GM23248 (cell line): Measurements from ENCODE around the gene ARHGEF1. TPM values are rescaled to one million over a fixed set of nuclear protein-coding genes. Genes with fewer than 3 reads are reported as not detected.
"Not testable (repeated sequence)": the region's sequence is repeated elsewhere in the genome, so short reads cannot be mapped to it uniquely, and the experiment has no call there.

ENCODE experiments used
- DNase-seq: peaks from one replicate; pipeline ENCODE4 v3.0.0-alpha.2; 2015
- H2AFZ ChIP-seq: fragments of 200-600 bp; sonication (generic); 2 replicates; pipeline ENCODE4 v1.6.1; 2016; ENCODE audit warnings: antibody characterized with exemption
- H3F3A ChIP-seq: fragments of 200-600 bp; sonication (generic); 2 replicates; pipeline ENCODE4 v1.6.1; 2016; ENCODE audit warnings: mild to moderate bottlenecking, antibody characterized with exemption, mixed run types; ENCODE audit not compliant: insufficient read depth
- H3K27ac ChIP-seq: fragments of 200-600 bp; sonication (generic); 2 replicates; pipeline ENCODE4 v1.5.1; 2016; ENCODE audit warnings: mild to moderate bottlenecking
- H3K27me3 ChIP-seq: fragments of 200-600 bp; sonication (generic); replicated peaks from 2 replicates; pipeline ENCODE4 v1.6.1; 2016; ENCODE audit warnings: mild to moderate bottlenecking; ENCODE audit not compliant: insufficient read depth
- H3K36me3 ChIP-seq: fragments of 200-600 bp; sonication (generic); 2 replicates; pipeline ENCODE4 v1.6.1; 2016; ENCODE audit warnings: low read depth, mild to moderate bottlenecking
- H3K4me1 ChIP-seq: fragments of 200-600 bp; sonication (generic); 2 replicates; pipeline ENCODE4 v1.6.1; 2016; ENCODE audit warnings: mild to moderate bottlenecking; ENCODE audit not compliant: insufficient read depth
- H3K4me2 ChIP-seq: fragments of 200-600 bp; sonication (generic); one replicate; pipeline ENCODE4 v1.6.1; 2016; ENCODE audit warnings: mild to moderate bottlenecking; ENCODE audit not compliant: unreplicated experiment
- H3K4me3 ChIP-seq: fragments of 200-600 bp; sonication (generic); 2 replicates; pipeline ENCODE4 v1.5.1; 2016; ENCODE audit warnings: mild to moderate bottlenecking
- H3K79me2 ChIP-seq: fragments of 200-600 bp; sonication (generic); 2 replicates; pipeline ENCODE4 v1.6.1; 2016; ENCODE audit warnings: mild to moderate bottlenecking; ENCODE audit not compliant: insufficient read depth
- H3K9ac ChIP-seq: fragments of 200-600 bp; sonication (generic); 2 replicates; pipeline ENCODE4 v1.6.1; 2016; ENCODE audit warnings: mild to moderate bottlenecking
- H3K9me2 ChIP-seq: fragments of 200-600 bp; sonication (generic); 2 replicates; pipeline ENCODE4 v1.6.1; 2016; ENCODE audit warnings: mixed run types, mild to moderate bottlenecking, moderate library complexity; ENCODE audit not compliant: insufficient read depth
- H3K9me3 ChIP-seq: fragments of 200-600 bp; sonication (generic); one replicate; pipeline ENCODE4 v1.6.1; 2017; ENCODE audit warnings: low read depth
- H4K20me1 ChIP-seq: fragments of 200-600 bp; sonication (generic); 2 replicates; pipeline ENCODE4 v1.6.0; 2016; ENCODE audit not compliant: insufficient read depth
- EZH2 ChIP-seq: fragments of 200-600 bp; sonication (generic); IDR thresholded peaks from 2 replicates; pipeline ENCODE4 v1.6.1; 2018; ENCODE audit warnings: antibody characterized with exemption, mild to moderate bottlenecking; ENCODE audit not compliant: insufficient read depth, poor library complexity, severe bottlenecking
- EZH2phosphoT487 ChIP-seq: fragments of 200-600 bp; sonication (generic); IDR thresholded peaks from 2 replicates; pipeline ENCODE4 v1.6.1; 2018; ENCODE audit warnings: antibody characterized with exemption, moderate library complexity, mild to moderate bottlenecking, low read depth; ENCODE audit not compliant: insufficient read depth
- WGBS, 2 experiments: methylation state at CpG; one replicate each; pipeline ENCODE4 v1.1.6; 2015 to 2017; ENCODE audit warnings: low lambda C conversion rate in 2 of 2, low coverage in 1 of 2; ENCODE audit errors: missing lambda C conversion rate in 2 of 2; 5-methylcytosine and 5-hydroxymethylcytosine counted together
- in situ Hi-C: fragments of 300-500 bp; cut with MboI; formaldehyde crosslinking; loops from 2 replicates; pipeline ENCODE4 v1.15.0; 2020
- polyA plus RNA-seq: library from polyadenylated mRNA; unstranded; fragments of >200 nt; fragmentation: Nextera tagmentation; extraction: Ambion mirVana; gene quantifications from 2 replicates; pipeline ENCODE4 v1.2.1, GENCODE V29; 2016
- total RNA-seq: library from RNA; depleted of rRNA; stranded (reverse); fragments of >200 nt; shearing (Covaris generic); gene quantifications from 2 replicates; pipeline ENCODE4 v1.2.3, GENCODE V29; 2014

Gene ARHGEF1
- total and polyA plus RNA-seq, 2 experiments from 2014 or later, result 46.2 to 49.6 TPM

DNA sequence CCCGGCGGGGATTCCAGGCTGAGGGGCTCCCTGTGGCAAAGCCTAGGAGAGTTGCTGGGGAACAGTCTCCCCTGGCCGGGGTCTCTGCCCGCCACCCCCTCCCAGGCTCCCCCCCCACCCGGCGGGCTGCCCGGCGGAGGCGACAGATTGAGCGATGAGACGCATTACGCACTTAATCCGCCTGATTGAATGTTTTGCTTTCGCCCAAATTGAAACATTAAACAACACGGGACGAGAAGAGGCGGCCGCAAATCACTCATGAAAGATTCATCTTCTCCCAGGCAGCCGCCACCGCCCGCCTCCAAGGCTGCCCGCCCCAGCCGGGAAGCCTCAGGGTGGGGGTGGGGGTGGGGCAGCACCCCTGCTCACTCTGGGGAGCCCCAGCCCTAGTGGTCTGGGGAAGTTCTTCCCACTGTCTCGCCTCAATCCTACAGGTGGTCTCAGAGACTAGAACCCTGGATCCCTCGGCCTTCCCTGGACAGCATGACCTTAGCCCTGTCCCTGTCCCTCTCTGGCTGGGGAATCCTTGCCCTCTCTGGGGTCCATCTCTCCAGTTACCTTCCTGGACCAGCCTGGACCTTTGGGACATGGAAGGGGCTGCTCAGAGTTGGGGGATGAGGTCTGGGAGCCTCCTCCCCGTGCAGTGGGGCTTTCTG is 52.9 kb downstream of the ARHGEF1 start:
- Histone ChIP-seq H3K27ac (peak overlapping the region; percentile 6; the same call in 1 of the 2 replicates), H3K4me3 (no peak overlapping the region), H4K20me1 (no peaks in the 10 kb centered on the region), H2AFZ (peak overlapping the region; percentile 25; the same call in 1 of the 2 replicates), H3K4me1 (peaks cover 7% of the 10 kb centered on the region), H3K27me3 (peaks cover 30% of the 10 kb centered on the region), H3K9me3 (no peaks in the 10 kb centered on the region), H3K79me2 (no peaks in the 10 kb centered on the region), H3K9ac (peak overlapping the region; percentile 18; the same call in 1 of the 2 replicates), H3F3A (no peaks in the 10 kb centered on the region), H3K36me3 (no peaks in the 10 kb centered on the region), H3K4me2 (peak overlapping the region; percentile 36), H3K9me2 (no peaks in the 10 kb centered on the region)
- in situ Hi-C loops, result no loop called here
- TF ChIP-seq EZH2 (no peak), EZH2phosphoT487 (no peak)
- WGBS, 2 experiments, result 5 to 8% methylated on average over 11 to 26 of the region's 26 CpGs
- peak; percentile 72 for DNase-seq

DNA sequence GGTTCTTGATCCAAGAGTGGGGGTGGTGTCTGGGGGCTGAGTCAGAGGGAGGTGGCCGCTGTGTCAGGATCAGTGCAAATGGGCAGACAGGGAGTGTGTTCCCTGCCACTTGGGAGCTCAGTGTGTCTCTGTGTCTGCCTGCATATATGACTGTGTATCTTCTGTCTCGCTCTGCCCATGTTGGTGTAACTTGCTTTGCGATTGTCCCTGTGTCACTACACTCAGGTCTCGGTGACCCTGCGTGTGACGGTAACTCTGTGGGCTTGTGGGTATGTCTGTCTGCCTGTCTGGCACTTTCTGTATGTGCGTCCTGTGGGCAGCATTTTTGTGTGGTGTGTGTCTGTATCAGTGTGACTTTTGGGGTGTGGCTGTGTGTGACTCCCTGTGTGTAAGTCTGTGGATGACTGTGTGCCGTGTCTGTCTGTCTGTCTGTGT is 53.4 kb downstream of the ARHGEF1 start:
- peak; percentile 75 for DNase-seq
- H3K27me3 ChIP-seq, result peaks cover 25% of the 10 kb centered on the region

DNA sequence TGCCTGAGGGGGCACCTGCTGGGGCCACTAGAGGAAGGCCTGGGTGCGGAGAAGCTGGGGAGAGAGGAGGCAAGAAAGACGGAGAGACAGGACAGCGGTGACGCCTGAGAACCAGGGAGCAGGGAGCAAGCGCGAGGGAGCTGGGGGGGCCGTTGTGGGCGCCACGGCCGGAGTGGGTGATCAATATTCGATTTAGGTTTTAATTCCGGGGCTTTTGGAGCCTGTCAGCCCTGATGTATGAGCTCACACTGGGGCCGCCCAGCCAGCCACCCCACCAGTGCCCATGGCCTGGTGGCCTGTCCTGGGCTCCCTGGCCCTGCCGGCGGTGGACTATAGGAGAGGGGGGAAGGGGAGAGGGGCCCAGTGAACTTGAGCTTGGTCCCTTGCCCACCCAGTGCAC is 54.0 kb downstream of the ARHGEF1 start:
- Histone ChIP-seq H3K79me2 (no peaks in the 10 kb centered on the region), H3K9me2 (no peaks in the 10 kb centered on the region), H3K36me3 (no peaks in the 10 kb centered on the region), H3K27ac (no peak overlapping the region), H3K9ac (no peak overlapping the region), H2AFZ (no peak overlapping the region), H4K20me1 (no peaks in the 10 kb centered on the region), H3K4me1 (peaks cover 7% of the 10 kb centered on the region), H3K9me3 (no peaks in the 10 kb centered on the region), H3K27me3 (0 out of 2 replicates have a peak, but pooled peaks cover 19% of the 10 kb centered on the region), H3F3A (no peaks in the 10 kb centered on the region), H3K4me3 (no peak overlapping the region), H3K4me2 (no peak overlapping the region)
- TF ChIP-seq EZH2phosphoT487 (no peak), EZH2 (no peak)
- in situ Hi-C loops, result no loop called here
- 72 to 77% methylated on average over 13 to 14 of the region's 15 CpGs for WGBS, 2 experiments
- no peak for DNase-seq

More for the DNA sequence above, 53.4 kb downstream of the ARHGEF1 start:
- no peak for TF ChIP-seq EZH2
- no peak for TF ChIP-seq EZH2phosphoT487
- no peak overlapping the region for H3K4me3 ChIP-seq
- H2AFZ ChIP-seq, result peak overlapping the region; percentile 25; the same call in 1 of the 2 replicates
- H3K9ac ChIP-seq, result peak overlapping the region; percentile 18; the same call in 1 of the 2 replicates
- no peaks in the 10 kb centered on the region for H3K36me3 ChIP-seq
- H4K20me1 ChIP-seq, result no peaks in the 10 kb centered on the region
- peaks cover 7% of the 10 kb centered on the region for H3K4me1 ChIP-seq
- no peak overlapping the region for H3K27ac ChIP-seq
- in situ Hi-C loops, result no loop called here
- no peaks in the 10 kb centered on the region for H3K79me2 ChIP-seq
- no peaks in the 10 kb centered on the region for H3F3A ChIP-seq
- H3K4me2 ChIP-seq, result peak overlapping the region; percentile 36
- WGBS, 2 experiments, result 42 to 44% methylated on average over 8 of the region's 8 CpGs
- no peaks in the 10 kb centered on the region for H3K9me2 ChIP-seq
- H3K9me3 ChIP-seq, result no peaks in the 10 kb centered on the region

DNA sequence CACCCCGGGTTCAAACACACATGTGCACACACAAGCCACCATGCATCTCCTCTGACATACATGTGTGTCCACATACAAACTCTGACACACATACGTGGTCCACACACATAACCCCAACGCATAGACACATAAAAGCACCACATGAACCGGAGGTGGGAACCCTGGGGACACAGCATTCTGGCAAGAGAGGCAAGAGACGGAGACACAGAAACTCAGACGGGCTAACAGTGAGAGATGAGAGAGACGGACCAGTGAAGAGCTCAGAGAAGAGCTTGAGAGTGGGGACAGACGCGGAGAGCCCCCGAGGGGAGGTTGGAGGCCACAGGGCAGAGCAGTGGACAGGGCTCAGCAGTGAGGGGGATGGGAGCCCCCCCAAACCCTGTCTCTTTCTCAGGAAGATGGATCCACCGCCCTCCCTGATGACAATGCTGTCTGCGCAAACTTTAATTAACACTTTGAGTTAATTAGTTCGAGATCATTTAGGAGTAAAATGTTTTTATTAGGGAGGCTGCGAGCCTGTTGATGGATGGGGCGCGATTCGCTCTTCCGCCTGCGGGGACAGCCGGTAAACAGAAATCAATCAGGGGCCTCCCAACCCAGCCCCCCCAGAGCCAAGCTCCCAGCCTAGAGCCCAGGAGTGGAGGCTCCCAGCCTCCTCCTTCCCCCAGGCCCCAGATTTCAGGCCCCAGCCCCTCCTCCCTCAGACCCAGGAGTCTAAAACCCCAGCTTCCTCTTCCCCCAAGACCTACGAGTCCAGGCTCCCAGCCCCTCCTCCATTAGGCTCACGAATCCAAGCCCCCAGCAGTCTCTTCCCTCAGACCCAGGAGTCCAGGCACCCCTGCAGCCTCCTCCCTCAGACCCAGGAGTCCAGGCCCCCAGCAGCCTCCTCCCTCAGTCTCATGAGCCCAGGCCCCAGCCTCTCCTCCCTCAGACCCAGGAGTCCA is 54.8 kb downstream of the ARHGEF1 start:
- H3K9me3 ChIP-seq, result no peaks in the 10 kb centered on the region
- 82 to 83% methylated on average over 22 of the region's 22 CpGs for WGBS, 2 experiments

DNA sequence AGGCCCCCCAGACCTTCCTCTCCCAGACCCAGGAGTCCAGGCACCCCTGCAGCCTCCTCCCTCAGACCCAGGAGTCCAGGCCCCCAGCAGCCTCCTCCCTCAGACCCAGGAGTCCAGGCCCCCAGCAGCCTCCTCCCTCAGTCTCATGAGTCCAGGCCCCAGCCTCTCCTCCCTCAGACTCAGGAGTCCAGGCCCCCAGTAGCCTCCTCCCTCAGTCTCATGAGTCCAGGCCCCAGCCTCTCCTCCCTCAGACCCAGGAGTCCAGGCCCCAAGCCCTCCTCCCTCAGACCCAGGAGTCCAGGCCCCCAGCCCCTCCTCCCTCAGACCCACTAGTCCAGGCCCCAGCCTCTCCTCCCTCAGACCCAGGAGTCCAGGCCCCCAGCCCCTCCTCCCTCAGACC is 56.2 kb downstream of the ARHGEF1 start:
- H3K9ac ChIP-seq, H3K27ac ChIP-seq, H2AFZ ChIP-seq, in situ Hi-C loops, H3K27me3 ChIP-seq, H3K4me3 ChIP-seq, H3K9me2 ChIP-seq, H4K20me1 ChIP-seq, H3K79me2 ChIP-seq, DNase-seq, H3F3A ChIP-seq, H3K36me3 ChIP-seq, H3K4me1 ChIP-seq, H3K9me3 ChIP-seq, H3K4me2 ChIP-seq: not testable (repeated sequence)

More for the DNA sequence above, 54.8 kb downstream of the ARHGEF1 start:
- DNase-seq, result no peak
- Histone ChIP-seq H3K79me2 (no peaks in the 10 kb centered on the region), H4K20me1 (no peaks in the 10 kb centered on the region), H3K4me1 (peaks cover 7% of the 10 kb centered on the region), H3K4me2 (no peak overlapping the region), H3F3A (no peaks in the 10 kb centered on the region), H3K4me3 (no peak overlapping the region), H3K9ac (no peak overlapping the region), H2AFZ (no peak overlapping the region), H3K27me3 (0 out of 2 replicates have a peak, but pooled peaks cover 11% of the 10 kb centered on the region), H3K36me3 (no peaks in the 10 kb centered on the region), H3K9me2 (no peaks in the 10 kb centered on the region), H3K27ac (no peak overlapping the region)
- TF ChIP-seq EZH2phosphoT487 (no peak), EZH2 (no peak)
- in situ Hi-C loops, result no loop called here
